KMS-11 (cell line): ENCODE measurements around the gene PRDM1.

ENCODE experiments used
- H2AFZ ChIP-seq: fragments of 200-600 bp; sonication (generic); 2 replicates; pipeline ENCODE4 v1.6.1; 2016; ENCODE audit warnings: antibody characterized with exemption, mixed run types, low read depth
- H3K27ac ChIP-seq: fragments of 200-600 bp; sonication (generic); 2 replicates; pipeline ENCODE4 v1.6.1; 2016; ENCODE audit warnings: mild to moderate bottlenecking, mixed run types
- H3K27me3 ChIP-seq: fragments of 200-600 bp; sonication (generic); 2 replicates; pipeline ENCODE4 v1.6.1; 2017; ENCODE audit warnings: mild to moderate bottlenecking, low read depth, mixed run types, moderate library complexity; ENCODE audit not compliant: insufficient read depth
- H3K36me3 ChIP-seq: fragments of 200-600 bp; sonication (generic); 2 replicates; pipeline ENCODE4 v1.6.1; 2017; ENCODE audit warnings: mild to moderate bottlenecking, mixed run types; ENCODE audit not compliant: insufficient read depth
- H3K4me1 ChIP-seq: fragments of 200-600 bp; sonication (generic); 2 replicates; pipeline ENCODE4 v1.6.1; 2016; ENCODE audit warnings: mild to moderate bottlenecking, low read depth, mixed run types; ENCODE audit not compliant: poor library complexity, severe bottlenecking
- H3K4me2 ChIP-seq: fragments of 200-600 bp; sonication (generic); 2 replicates; pipeline ENCODE4 v1.7.0; 2016; ENCODE audit warnings: mild to moderate bottlenecking, mixed run types
- H3K4me3 ChIP-seq: fragments of 200-600 bp; sonication (generic); IDR thresholded peaks from 2 replicates; pipeline ENCODE4 v1.6.1; 2017; ENCODE audit warnings: low read depth, low read length, mixed read lengths; ENCODE audit not compliant: insufficient read depth
- H3K79me2 ChIP-seq: fragments of 200-600 bp; sonication (generic); 2 replicates; pipeline ENCODE4 v1.6.1; 2016; ENCODE audit warnings: low read depth, mixed run types; ENCODE audit not compliant: insufficient read depth
- H3K9ac ChIP-seq: fragments of 200-600 bp; sonication (generic); 2 replicates; pipeline ENCODE4 v1.6.1; 2016; ENCODE audit warnings: mild to moderate bottlenecking, mixed run types
- H4K20me1 ChIP-seq: fragments of 200-600 bp; sonication (generic); 2 replicates; pipeline ENCODE4 v1.6.1; 2016; ENCODE audit warnings: mild to moderate bottlenecking, mixed run types; ENCODE audit not compliant: insufficient read depth
- TF ChIP-seq, protein P1 (sequence below): fragments of 200-600 bp; sonication (generic); conservative IDR thresholded peaks from 2 replicates; pipeline ENCODE4 v1.6.1; 2017; ENCODE audit warnings: low read depth, mild to moderate bottlenecking, antibody characterized with exemption, low read length, moderate library complexity, mixed read lengths

Gene PRDM1

DNA sequence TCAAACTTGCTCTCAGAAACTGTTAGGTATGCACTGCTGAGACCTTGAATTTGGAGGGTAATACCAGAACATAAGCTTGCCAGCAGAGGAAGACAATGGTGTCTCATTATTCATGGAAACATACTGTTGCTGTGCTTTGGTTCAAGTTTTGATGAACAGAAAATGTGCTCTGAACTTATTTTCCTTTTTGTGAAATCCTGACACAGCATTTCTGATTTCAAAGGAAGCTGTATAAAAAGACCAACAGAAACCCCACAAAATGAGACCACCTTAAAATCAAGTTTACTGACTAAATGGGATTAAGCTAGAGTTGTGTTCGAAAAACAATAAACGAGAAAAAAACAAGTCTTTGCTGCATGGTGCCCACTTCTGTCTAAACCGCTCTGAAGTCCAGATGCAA lies 70.3 kb downstream of the PRDM1 start:
- Histone ChIP-seq H2AFZ (no peak overlapping the region), H3K27me3 (no peaks in the 10 kb centered on the region), H3K27ac (peak overlapping the region; percentile 24; the same call in 1 of the 2 replicates), H3K9ac (no peak overlapping the region), H3K4me3 (no peak overlapping the region), H3K4me1 (peaks cover 41% of the 10 kb centered on the region), H3K79me2 (no peaks in the 10 kb centered on the region), H3K36me3 (no peaks in the 10 kb centered on the region), H4K20me1 (no peaks in the 10 kb centered on the region), H3K4me2 (peak overlapping the region; percentile 18; the same call in 1 of the 2 replicates)
- TF ChIP-seq, protein P1, sequence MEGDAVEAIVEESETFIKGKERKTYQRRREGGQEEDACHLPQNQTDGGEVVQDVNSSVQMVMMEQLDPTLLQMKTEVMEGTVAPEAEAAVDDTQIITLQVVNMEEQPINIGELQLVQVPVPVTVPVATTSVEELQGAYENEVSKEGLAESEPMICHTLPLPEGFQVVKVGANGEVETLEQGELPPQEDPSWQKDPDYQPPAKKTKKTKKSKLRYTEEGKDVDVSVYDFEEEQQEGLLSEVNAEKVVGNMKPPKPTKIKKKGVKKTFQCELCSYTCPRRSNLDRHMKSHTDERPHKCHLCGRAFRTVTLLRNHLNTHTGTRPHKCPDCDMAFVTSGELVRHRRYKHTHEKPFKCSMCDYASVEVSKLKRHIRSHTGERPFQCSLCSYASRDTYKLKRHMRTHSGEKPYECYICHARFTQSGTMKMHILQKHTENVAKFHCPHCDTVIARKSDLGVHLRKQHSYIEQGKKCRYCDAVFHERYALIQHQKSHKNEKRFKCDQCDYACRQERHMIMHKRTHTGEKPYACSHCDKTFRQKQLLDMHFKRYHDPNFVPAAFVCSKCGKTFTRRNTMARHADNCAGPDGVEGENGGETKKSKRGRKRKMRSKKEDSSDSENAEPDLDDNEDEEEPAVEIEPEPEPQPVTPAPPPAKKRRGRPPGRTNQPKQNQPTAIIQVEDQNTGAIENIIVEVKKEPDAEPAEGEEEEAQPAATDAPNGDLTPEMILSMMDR: no peak

DNA sequence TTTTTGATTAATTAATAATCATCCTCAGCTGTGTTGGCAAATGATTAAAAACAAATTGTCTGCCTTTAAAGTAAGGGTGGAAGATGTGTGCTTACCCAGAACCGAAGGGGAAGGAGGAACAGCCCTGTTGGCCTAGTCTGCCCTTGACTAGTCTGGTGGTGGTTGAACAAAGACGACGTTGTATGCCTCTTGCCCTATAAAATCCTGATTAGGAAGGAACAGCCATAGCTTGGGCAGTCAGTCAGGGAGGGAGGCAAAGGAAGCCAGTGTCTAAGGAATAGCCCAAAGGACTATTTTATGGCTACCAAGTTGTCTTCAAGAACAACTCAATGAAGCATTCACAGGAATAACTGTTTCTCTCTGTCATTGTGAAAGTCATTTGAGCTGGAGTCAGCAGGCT lies 70.7 kb downstream of the PRDM1 start:
- Histone ChIP-seq H3K9ac (no peak overlapping the region), H3K79me2 (0 out of 2 replicates have a peak, but pooled peaks cover 3% of the 10 kb centered on the region), H3K36me3 (no peaks in the 10 kb centered on the region), H3K27me3 (no peaks in the 10 kb centered on the region), H3K4me1 (peaks cover 46% of the 10 kb centered on the region), H2AFZ (no peak overlapping the region), H3K27ac (peak overlapping the region; percentile 24; the same call in 1 of the 2 replicates), H3K4me3 (no peak overlapping the region), H4K20me1 (no peaks in the 10 kb centered on the region), H3K4me2 (peak overlapping the region; percentile 18; the same call in 1 of the 2 replicates)
- TF ChIP-seq, protein P1: no peak

GRCh38 chr6:106158816-106159215 lies 72.7 kb downstream of the PRDM1 start:
- no peak overlapping the region for H2AFZ ChIP-seq
- H3K27me3 ChIP-seq: no peaks in the 10 kb centered on the region
- no peak overlapping the region for H3K4me2 ChIP-seq
- peaks cover 65% of the 10 kb centered on the region for H3K4me1 ChIP-seq
- no peak overlapping the region for H3K4me3 ChIP-seq
- H4K20me1 ChIP-seq: no peaks in the 10 kb centered on the region
- H3K79me2 ChIP-seq: 0 out of 2 replicates have a peak, but pooled peaks cover 5% of the 10 kb centered on the region
- no peaks in the 10 kb centered on the region for H3K36me3 ChIP-seq
- TF ChIP-seq, protein P1: no peak
- H3K27ac ChIP-seq: no peak overlapping the region
- H3K9ac ChIP-seq: no peak overlapping the region
